Stimulated activated CD4-positive, alpha-beta T cell treated with anti-CD3 and anti-CD28 coated beads, TNF-alpha, amount 100 ng/mL, for 48 hours (primary cell): ENCODE measurements around the gene CCDC148.

Source experiments
- DNase-seq, 3 donors: peaks; one replicate each; pipeline ENCODE4 v3.0.0-alpha.2; 2020; ENCODE audit warnings: low read depth in 3 of 3

CCDC148 gene

GRCh38 chr2:158432117-158432516 is 24.4 kb downstream of the CCDC148 start:
- DNase-seq: no peak

GRCh38 chr2:158414538-158414937 is 42.0 kb downstream of the CCDC148 start:
- no peak for DNase-seq

GRCh38 chr2:158413581-158413980 is 43.0 kb downstream of the CCDC148 start:
- no peak for DNase-seq

- DNase-seq: no peak
Observed at GRCh38 chr2:158412206-158412605, 44.3 kb downstream of the CCDC148 start.

- no peak for DNase-seq
Observed at GRCh38 chr2:158411748-158412147, 44.8 kb downstream of the CCDC148 start.

- DNase-seq: no peak
Observed at GRCh38 chr2:158410132-158410531, 46.4 kb downstream of the CCDC148 start.

- DNase-seq: no peak
Observed at GRCh38 chr2:158407031-158407430, 49.5 kb downstream of the CCDC148 start.

- no peak for DNase-seq
Observed at GRCh38 chr2:158405341-158405740, 51.2 kb downstream of the CCDC148 start.

- DNase-seq: no peak
Observed at GRCh38 chr2:158403237-158403636, 53.3 kb downstream of the CCDC148 start.

- DNase-seq: no peak
Observed at GRCh38 chr2:158402665-158403064, 53.9 kb downstream of the CCDC148 start.

GRCh38 chr2:158395166-158395565 is 61.4 kb downstream of the CCDC148 start:
- DNase-seq: no peak

- DNase-seq: no peak
Observed at GRCh38 chr2:158394453-158394852, 62.1 kb downstream of the CCDC148 start.

- DNase-seq: no peak
Observed at GRCh38 chr2:158393886-158394285, 62.7 kb downstream of the CCDC148 start.

- no peak for DNase-seq
Observed at GRCh38 chr2:158392687-158393086, 63.9 kb downstream of the CCDC148 start.

- DNase-seq: no peak
Observed at GRCh38 chr2:158391876-158392275, 64.7 kb downstream of the CCDC148 start.

- DNase-seq: no peak
Observed at GRCh38 chr2:158391361-158391760, 65.2 kb downstream of the CCDC148 start.

- DNase-seq: no peak
Observed at GRCh38 chr2:158388159-158388558, 68.4 kb downstream of the CCDC148 start.

GRCh38 chr2:158385646-158386045 is 70.9 kb downstream of the CCDC148 start:
- DNase-seq: no peak

- no peak for DNase-seq
Observed at GRCh38 chr2:158381978-158382377, 74.6 kb downstream of the CCDC148 start.

GRCh38 chr2:158381205-158381604 is 75.3 kb downstream of the CCDC148 start:
- no peak for DNase-seq

GRCh38 chr2:158380746-158381145 is 75.8 kb downstream of the CCDC148 start:
- DNase-seq: no peak

- no peak for DNase-seq
Observed at GRCh38 chr2:158378926-158379325, 77.6 kb downstream of the CCDC148 start.

- no peak for DNase-seq
Observed at GRCh38 chr2:158366342-158366741, 90.2 kb downstream of the CCDC148 start.

- no peak for DNase-seq
Observed at GRCh38 chr2:158359846-158360245, 96.7 kb downstream of the CCDC148 start.

- DNase-seq: no peak
Observed at GRCh38 chr2:158357699-158358098, 98.9 kb downstream of the CCDC148 start.
